Cardiac fibroblast (primary cell): ENCODE measurements around the gene GNAT2.

Experiments used
- DNase-seq, 2 donors: peaks; one replicate each; pipeline versions ENCODE4 v3.0.0 to v3.0.0-alpha.2; 2010; ENCODE audit warnings: low read depth in 2 of 2
- H3K4me3 ChIP-seq, 2 donors: replicated peaks in 1 of 2; 1 replicate in 1 of 2; 2 replicates in 1 of 2; pipeline ENCODE4 v1.5.1; 2011; ENCODE audit warnings: low read depth in 2 of 2, low read length in 2 of 2, mild to moderate bottlenecking in 2 of 2, moderate library complexity in 1 of 2
- CTCF ChIP-seq: IDR thresholded peaks from one replicate; pipeline ENCODE4 v1.5.1; 2011; ENCODE audit warnings: low read depth, mild to moderate bottlenecking, low read length, inconsistent platforms

The GNAT2 gene

GRCh38 chr1:109620401-109620791 lies 980 bp upstream of the GNAT2 start:
- peak; percentile 51 to 76 for DNase-seq

GRCh38 chr1:109618661-109619575 lies 498 bp downstream of the GNAT2 start:
- no peak for TF ChIP-seq CTCF
- H3K4me3 ChIP-seq: peak overlapping the region; percentile 73 to 89
- DNase-seq: no peak

More at GRCh38 chr1:109620401-109620791, 980 bp upstream of the GNAT2 start:
- TF ChIP-seq CTCF: no peak
- peak overlapping the region; percentile 73 to 89 for H3K4me3 ChIP-seq

GRCh38 chr1:109617291-109617801 lies 2.1 kb downstream of the GNAT2 start:
- no peak overlapping the region for H3K4me3 ChIP-seq
- DNase-seq: peak; percentile 93 to 94
- TF ChIP-seq CTCF: no peak

- no peak for DNase-seq
- TF ChIP-seq CTCF: no peak
- no peak overlapping the region for H3K4me3 ChIP-seq
Observed at GRCh38 chr1:109616391-109616790, 3.0 kb downstream of the GNAT2 start.

GRCh38 chr1:109615879-109616278 lies 3.5 kb downstream of the GNAT2 start:
- no peak for TF ChIP-seq CTCF
- H3K4me3 ChIP-seq: no peak overlapping the region
- peak in 1 of 2 donors; percentile 26 for DNase-seq

- H3K4me3 ChIP-seq: no peak overlapping the region
- TF ChIP-seq CTCF: no peak
- peak in 1 of 2 donors; percentile 69 for DNase-seq
Observed at GRCh38 chr1:109613361-109614147, 5.9 kb downstream of the GNAT2 start.
